GM12878 (cell line): ENCODE results near the gene PDX1. TPM values are rescaled to one million over a fixed set of nuclear protein-coding genes. Genes with fewer than 3 reads are reported as not detected.

Experiments
- ATAC-seq: fragments of 200-7000 bp; cut with Tn5 transposase; 3 replicates; pipeline ENCODE4 v1.9.1; 2020; ENCODE audit warnings: mild to moderate bottlenecking, moderate library complexity
- BruUV-seq: library from RNA; stranded (reverse); fragments of 400-500 nt; replicated peaks from 2 replicates; lab custom pipeline; 2021; lab: Mats Ljungman, UMichigan
- CTCF ChIA-PET: fragments of 300-600 bp; sonication (Branson Sonifier 250); formaldehyde crosslinking; extraction: SDS; loops from one replicate; lab custom pipeline; 2021; ENCODE audit warnings: inconsistent platforms; lab: Yijun Ruan, JAX
- POLR2A ChIA-PET: fragments of 350-600 bp; formaldehyde crosslinking; extraction: SDS; loops from one replicate; lab custom pipeline; 2021; ENCODE audit warnings: inconsistent platforms; lab: Charles Lee
- RAD21 ChIA-PET: fragments of 300-600 bp; sonication (Branson Sonifier 250); formaldehyde crosslinking; loops from one replicate; lab custom pipeline; 2023; ENCODE audit warnings: antibody characterized with exemption; ENCODE audit not compliant: unreplicated experiment; lab: Charles Lee
- SMC1A ChIA-PET: fragments of 300-600 bp; sonication (Branson Sonifier 250); formaldehyde crosslinking; loops from one replicate; lab custom pipeline; 2023; ENCODE audit not compliant: unreplicated experiment, uncharacterized antibody; lab: Charles Lee
- DNase-seq: peaks from one replicate; pipeline ENCODE4 v3.0.0-alpha.2; 2011; ENCODE audit warnings: low read depth, low spot score
- FAIRE-seq: peaks from 3 replicates; lab custom pipeline; 2011; peaks lifted over from hg19 to GRCh38; lab: Jason Lieb, UNC
- H2AFZ ChIP-seq: 2 replicates; pipeline ENCODE4 v1.6.0; 2011; ENCODE audit warnings: low read depth, low read length, control low read depth; ENCODE audit not compliant: control insufficient read depth
- H3K27ac ChIP-seq: 2 replicates; pipeline ENCODE4 v1.5.1; 2011; ENCODE audit warnings: control low read depth; ENCODE audit not compliant: control insufficient read depth, insufficient read depth
- H3K27me3 ChIP-seq, 2 experiments: replicated peaks in 1 of 2; 2 replicates each; pipeline versions ENCODE4 v1.6.0 to v1.6.1; 2011; ENCODE audit warnings: low read length in 1 of 2; ENCODE audit not compliant: control insufficient read depth in 2 of 2, insufficient read depth in 2 of 2
- H3K36me3 ChIP-seq, 2 experiments: 2 replicates each; pipeline ENCODE4 v1.5.1; 2011; ENCODE audit warnings: low read length in 1 of 2; ENCODE audit not compliant: control insufficient read depth in 2 of 2, insufficient read depth in 2 of 2
- H3K4me1 ChIP-seq: 2 replicates; pipeline ENCODE4 v1.6.1; 2011; ENCODE audit warnings: mild to moderate bottlenecking, low read length, moderate library complexity, mixed read lengths; ENCODE audit not compliant: control insufficient read depth, insufficient read depth
- H3K4me2 ChIP-seq: 2 replicates; pipeline ENCODE4 v1.6.0; 2011; ENCODE audit warnings: control low read depth; ENCODE audit not compliant: control insufficient read depth, insufficient read depth
- H3K4me3 ChIP-seq: fragments of 200-600 bp; sonication (generic); 2 replicates; pipeline ENCODE4 v1.5.1; 2016
- H3K79me2 ChIP-seq: 2 replicates; pipeline ENCODE4 v1.6.0; 2011; ENCODE audit warnings: low read length; ENCODE audit not compliant: control insufficient read depth, insufficient read depth
- H3K9ac ChIP-seq: 2 replicates; pipeline ENCODE4 v1.8.0; 2011; ENCODE audit warnings: low read length, control low read depth, mixed read lengths; ENCODE audit not compliant: control insufficient read depth, insufficient read depth
- H3K9me3 ChIP-seq: replicated peaks from 3 replicates; pipeline ENCODE4 v1.5.1; 2011; ENCODE audit warnings: mild to moderate bottlenecking, low read length; ENCODE audit not compliant: control insufficient read depth, insufficient read depth
- H4K20me1 ChIP-seq: 2 replicates; pipeline ENCODE4 v1.6.0; 2011; ENCODE audit not compliant: control insufficient read depth, insufficient read depth
- CHD4 ChIP-seq: fragments of 200-600 bp; sonication (generic); IDR thresholded peaks from 2 replicates; pipeline ENCODE4 v1.6.1; 2016; ENCODE audit warnings: mild to moderate bottlenecking
- FOXK2 ChIP-seq: fragments of 450-650 bp; IDR thresholded peaks from 2 replicates; pipeline ENCODE4 v1.6.1; 2017; ENCODE audit warnings: mild to moderate bottlenecking, moderate library complexity
- HCFC1 ChIP-seq: fragments of 150-350 bp; IDR thresholded peaks from 2 replicates; pipeline ENCODE4 v1.6.1; 2014; ENCODE audit warnings: low read length
- JUND ChIP-seq: IDR thresholded peaks from 2 replicates; pipeline ENCODE4 v1.6.1; 2012; ENCODE audit warnings: low read depth, mild to moderate bottlenecking, low read length, improper control_type of control experiment, moderate library complexity
- MTA2 ChIP-seq: fragments of 450-650 bp; IDR thresholded peaks from 2 replicates; pipeline ENCODE4 v1.6.1; 2016; ENCODE audit warnings: low read depth, mild to moderate bottlenecking, moderate library complexity
- MXI1 ChIP-seq: fragments of 150-350 bp; IDR thresholded peaks from 2 replicates; pipeline ENCODE4 v1.6.1; 2011; ENCODE audit warnings: low read depth, mild to moderate bottlenecking, inconsistent platforms, low read length, improper control_type of control experiment
- PAX8 ChIP-seq: fragments of 450-650 bp; IDR thresholded peaks from 2 replicates; pipeline ENCODE4 v1.6.1; 2017; ENCODE audit warnings: mild to moderate bottlenecking, moderate library complexity
- PRDM15 ChIP-seq: fragments of 450-650 bp; formaldehyde crosslinking; IDR thresholded peaks from 2 replicates; pipeline ENCODE4 v1.4.0; 2020; ENCODE audit warnings: mild to moderate bottlenecking, moderate library complexity
- RAD51 ChIP-seq: fragments of 450-650 bp; IDR thresholded peaks from 2 replicates; pipeline ENCODE4 v1.6.1; 2016; ENCODE audit warnings: moderate library complexity, mild to moderate bottlenecking, inconsistent platforms
- SKIL ChIP-seq: fragments of 450-650 bp; IDR thresholded peaks from 2 replicates; pipeline ENCODE4 v1.6.1; 2017; ENCODE audit warnings: mild to moderate bottlenecking, low read depth, inconsistent platforms; ENCODE audit not compliant: poor library complexity, severe bottlenecking
- SMAD1 ChIP-seq: fragments of 450-650 bp; IDR thresholded peaks from 2 replicates; pipeline ENCODE4 v1.6.1; 2018; ENCODE audit warnings: mild to moderate bottlenecking, low read depth; ENCODE audit not compliant: partially characterized antibody
- SUPT20H ChIP-seq: IDR thresholded peaks from 2 replicates; pipeline ENCODE4 v1.6.1; 2011; ENCODE audit warnings: low read depth, mild to moderate bottlenecking, low read length, moderate library complexity, borderline replicate concordance; ENCODE audit not compliant: control insufficient read depth
- TARDBP ChIP-seq: IDR thresholded peaks from 2 replicates; pipeline ENCODE4 v1.6.1; 2016; ENCODE audit warnings: borderline replicate concordance
- TCF3 ChIP-seq: IDR thresholded peaks from 2 replicates; pipeline ENCODE4 v1.6.1; 2012; ENCODE audit warnings: low read depth, mild to moderate bottlenecking, low read length, borderline replicate concordance; ENCODE audit not compliant: insufficient read depth
- TCF7 ChIP-seq: IDR thresholded peaks from 2 replicates; pipeline ENCODE4 v1.6.1; 2014; ENCODE audit warnings: antibody characterized with exemption, borderline replicate concordance
- ZNF274 ChIP-seq: IDR thresholded peaks from one replicate; pipeline ENCODE4 v1.8.0; 2011; ENCODE audit not compliant: insufficient read length, insufficient read depth
- ZNF592 ChIP-seq: fragments of 450-650 bp; IDR thresholded peaks from 2 replicates; pipeline ENCODE4 v1.6.1; 2017; ENCODE audit warnings: mild to moderate bottlenecking, moderate library complexity
- WGBS: methylation state at CpG from one replicate; pipeline ENCODE4 v1.1.6; 2016; ENCODE audit warnings: low lambda C conversion rate; ENCODE audit not compliant: insufficient replicate concordance, insufficient coverage; ENCODE audit errors: missing lambda C conversion rate; 5-methylcytosine and 5-hydroxymethylcytosine counted together
- in situ Hi-C: fragments of 300-500 bp; cut with MboI; formaldehyde crosslinking; loops from 9 replicates; pipeline ENCODE4 v1.14.3; 2018; ENCODE audit warnings: mixed read lengths
- intact Hi-C: fragments of 100-400 bp; cut with micrococcal nuclease; formaldehyde crosslinking; loops from one replicate; pipeline ENCODE4 v1.14.2; 2022; ENCODE audit not compliant: unreplicated experiment
- polyA plus RNA-seq, 11 experiments: library from polyadenylated mRNA; depleted of rRNA in 4 of 11; unstranded in 6 of 11; stranded (reverse) in 5 of 11; fragments of >200 nt; fragmentation: Nextera tagmentation in 4 of 11; fragmentation: Illumina TruSeq in 1 of 11; extraction: Ambion mirVana in 4 of 11; extraction: Trizol in 1 of 11; gene quantifications; 1 replicate in 1 of 11; 2 replicates in 10 of 11; pipeline versions ENCODE4 v1.2.1 to v1.2.3, GENCODE V29; 2011 to 2016; ENCODE audit warnings: inconsistent platforms in 2 of 11, missing spikeins in 2 of 11, low read depth in 1 of 11
- total RNA-seq, 4 experiments: library from RNA; depleted of rRNA in 3 of 4; stranded (reverse); fragments of >200 nt in 3 of 4; fragmentation: Illumina TruSeq in 1 of 4; extraction: Trizol in 1 of 4; gene quantifications; 2 replicates each; pipeline versions ENCODE4 v1.2.1 to v1.2.3, GENCODE V29; 2013 to 2021

The PDX1 gene
- total and polyA plus RNA-seq, 10 of the 15 experiments (the other 5 are each of a cell fraction or from before 2014, with no cell fraction given): 0.02 to 0.03 TPM; not detected in 8

- ChIA-PET SMC1A (no interaction called here), POLR2A (no interaction called here), CTCF (no interaction called here), RAD21 (no interaction called here)
- Histone ChIP-seq H3K9ac (no peak overlapping the region), H3K79me2 (no peaks in the 10 kb centered on the region), H4K20me1 (no peaks in the 10 kb centered on the region), H3K9me3 (no peaks in the 10 kb centered on the region), H3K27me3 (peaks cover 0 to 2% of the 10 kb centered on the region in 2 experiments; a peak in 2 of 4 replicates), H3K36me3 (no peaks in the 10 kb centered on the region), H3K4me2 (no peak overlapping the region), H2AFZ (no peak overlapping the region), H3K27ac (no peak overlapping the region), H3K4me1 (no peaks in the 10 kb centered on the region), H3K4me3 (no peak overlapping the region)
- no peak for DNase-seq
- TF ChIP-seq CHD4 (no peak), FOXK2 (no peak), HCFC1 (no peak), RAD51 (no peak), MXI1 (no peak), TCF3 (no peak), SUPT20H (no peak), SKIL (no peak), PAX8 (no peak), ZNF592 (no peak), ZNF274 (no peak), TCF7 (no peak), JUND (no peak), PRDM15 (CRISPR knock-in tag) (no peak), SMAD1 (no peak), MTA2 (no peak), TARDBP (no peak)
- intact Hi-C loops (no loop called here), in situ Hi-C loops (no loop called here)
- no peak for FAIRE-seq
- no TSS peak for BruUV-seq
- WGBS: 34% methylated on average over 4 of the region's 4 CpGs
- no peak for ATAC-seq
Measured at GRCh38 chr13:27909378-27909777, 10.4 kb upstream of the PDX1 start.
